Measurements from ENCODE around the gene TTI1. TPM values are rescaled to one million over a fixed set of nuclear protein-coding genes. Genes with fewer than 3 reads are reported as not detected.

TTI1 gene
- polyA plus RNA-seq, 4 donors: 24.2 to 28.8 (median 26.9) TPM

GRCh38 chr20:37990571-37991151 is 42.6 kb downstream of the TTI1 start:
- no peak for DNase-seq (ENCODE audit: low read depth in 4 of 4, low spot score in 3 of 4)

- DNase-seq (ENCODE audit: low read depth in 4 of 4, low spot score in 3 of 4): no peak
Measured at GRCh38 chr20:37989601-37990295, 43.5 kb downstream of the TTI1 start.

- DNase-seq (ENCODE audit: low read depth in 4 of 4, low spot score in 3 of 4): no peak
Measured at GRCh38 chr20:37988306-37988954, 44.8 kb downstream of the TTI1 start.

- no peak for DNase-seq (ENCODE audit: low read depth in 4 of 4, low spot score in 3 of 4)
Measured at GRCh38 chr20:37987602-37988290, 45.5 kb downstream of the TTI1 start.

GRCh38 chr20:37986873-37987601 is 46.2 kb downstream of the TTI1 start:
- DNase-seq (ENCODE audit: low read depth in 4 of 4, low spot score in 3 of 4): no peak

- DNase-seq (ENCODE audit: low read depth in 4 of 4, low spot score in 3 of 4): no peak
Measured at GRCh38 chr20:37986044-37986858, 47.0 kb downstream of the TTI1 start.

GRCh38 chr20:37984018-37984785 is 49.1 kb downstream of the TTI1 start:
- DNase-seq (ENCODE audit: low read depth in 4 of 4, low spot score in 3 of 4): no peak

GRCh38 chr20:37983286-37983685 is 50.0 kb downstream of the TTI1 start:
- no peak for DNase-seq (ENCODE audit: low read depth in 4 of 4, low spot score in 3 of 4)

- DNase-seq (ENCODE audit: low read depth in 4 of 4, low spot score in 3 of 4): no peak
Measured at GRCh38 chr20:37981568-37981967, 51.7 kb downstream of the TTI1 start.

GRCh38 chr20:37980876-37981275 is 52.4 kb downstream of the TTI1 start:
- DNase-seq (ENCODE audit: low read depth in 4 of 4, low spot score in 3 of 4): no peak

- DNase-seq (ENCODE audit: low read depth in 4 of 4, low spot score in 3 of 4): no peak
Measured at GRCh38 chr20:37980383-37980782, 52.9 kb downstream of the TTI1 start.

GRCh38 chr20:37979021-37979985 is 54.0 kb downstream of the TTI1 start:
- DNase-seq (ENCODE audit: low read depth in 4 of 4, low spot score in 3 of 4): no peak

GRCh38 chr20:37977786-37978185 is 55.5 kb downstream of the TTI1 start:
- no peak for DNase-seq (ENCODE audit: low read depth in 4 of 4, low spot score in 3 of 4)

- DNase-seq (ENCODE audit: low read depth in 4 of 4, low spot score in 3 of 4): no peak
Measured at GRCh38 chr20:37977338-37977737, 55.9 kb downstream of the TTI1 start.

GRCh38 chr20:37976887-37977286 is 56.4 kb downstream of the TTI1 start:
- DNase-seq (ENCODE audit: low read depth in 4 of 4, low spot score in 3 of 4): no peak

GRCh38 chr20:37973059-37973910 is 60.0 kb downstream of the TTI1 start:
- DNase-seq (ENCODE audit: low read depth in 4 of 4, low spot score in 3 of 4): no peak
